NCI-H1092 (cell line): Measurements from ENCODE around the gene RNF11.
"Not testable (repeated sequence)": the region's sequence is repeated elsewhere in the genome, so short reads cannot be mapped to it uniquely, and the experiment has no call there.

ENCODE experiments used
- DNase-seq: peaks from one replicate; lab custom pipeline; 2025; lab: John Stamatoyannopoulos, UW

Gene RNF11

GRCh38 chr1:51228471-51228870 is 7.6 kb upstream of the RNF11 start:
- not testable (repeated sequence) for DNase-seq

GRCh38 chr1:51230501-51231078 is 5.5 kb upstream of the RNF11 start:
- no peak for DNase-seq

GRCh38 chr1:51231120-51231519 is 5.0 kb upstream of the RNF11 start:
- DNase-seq: no peak

DNA sequence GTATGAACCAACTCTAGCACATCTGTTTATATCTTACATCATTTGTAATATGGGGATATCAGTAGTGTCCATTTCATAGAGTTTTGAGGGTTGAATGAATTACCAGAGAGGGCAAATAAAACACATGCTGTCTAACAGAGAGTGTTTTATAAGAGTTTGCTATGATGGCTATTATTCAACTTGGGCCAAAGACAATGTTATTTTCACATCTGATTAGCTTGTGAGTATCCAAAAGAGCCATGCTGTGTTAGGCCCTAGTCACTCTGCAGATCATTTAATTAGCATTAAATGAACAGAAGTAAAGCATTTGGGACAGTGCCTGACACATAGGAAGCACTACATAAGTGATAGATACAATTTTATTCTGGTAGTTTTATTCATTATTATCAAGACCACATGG is 4.2 kb upstream of the RNF11 start:
- no peak for DNase-seq

DNA sequence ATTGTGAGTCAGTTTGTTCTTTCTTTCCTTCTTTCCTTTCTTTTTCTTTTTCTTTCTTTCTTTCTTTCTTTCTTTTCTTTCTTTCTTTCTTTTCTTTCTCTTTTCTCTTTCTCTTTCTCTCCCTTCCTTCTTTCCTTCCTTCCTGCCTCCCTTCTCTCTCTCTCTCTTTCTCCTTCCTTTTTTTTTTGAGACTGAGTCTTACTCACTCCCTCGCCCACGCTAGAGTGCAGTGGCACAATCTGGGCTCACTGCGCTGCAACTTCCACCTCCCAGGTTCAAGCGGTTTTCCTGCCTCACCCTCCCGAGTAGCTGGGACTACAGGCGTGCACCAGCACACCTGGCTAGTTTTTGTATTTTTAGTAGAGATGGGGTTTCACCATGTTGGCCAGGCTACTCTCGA is 1.8 kb upstream of the RNF11 start:
- DNase-seq: not testable (repeated sequence)

DNA sequence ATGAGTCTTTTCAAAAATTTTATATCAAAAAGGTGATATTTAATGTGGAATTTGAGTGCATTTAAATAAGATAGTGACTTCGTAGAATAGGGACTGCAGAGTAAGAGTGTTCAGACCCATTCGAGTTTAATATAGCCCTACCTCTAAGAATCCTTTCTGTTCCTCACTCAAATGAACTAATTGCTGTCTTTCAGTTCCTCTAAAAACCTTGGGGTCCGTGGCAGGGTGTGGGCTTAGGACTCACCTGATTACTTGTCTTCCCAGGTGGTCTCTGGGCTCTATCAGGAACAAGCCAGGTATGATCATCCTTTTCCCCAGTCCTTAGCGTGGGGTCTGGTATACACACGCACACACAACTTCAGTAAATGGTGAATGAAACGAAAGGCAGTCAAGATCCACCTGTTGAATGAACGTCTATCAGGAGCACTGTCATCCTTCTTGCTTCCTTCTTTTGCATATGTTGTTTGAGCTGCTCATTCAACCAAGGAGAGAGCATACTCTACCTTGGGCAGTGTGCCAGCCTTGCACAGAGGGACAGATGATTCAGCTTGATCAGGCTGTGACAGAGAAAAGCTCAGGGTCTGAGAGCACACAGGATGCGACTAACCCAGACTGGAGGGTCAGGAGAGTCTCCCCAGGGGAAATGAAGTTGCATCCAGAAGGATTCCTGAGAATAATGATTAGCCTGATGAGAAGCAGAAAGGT is 1.2 kb upstream of the RNF11 start:
- peak; percentile 77 for DNase-seq

GRCh38 chr1:51236531-51237350 is 668 bp downstream of the RNF11 start:
- no peak for DNase-seq

GRCh38 chr1:51237351-51238033 is 1.4 kb downstream of the RNF11 start:
- DNase-seq: no peak

DNA sequence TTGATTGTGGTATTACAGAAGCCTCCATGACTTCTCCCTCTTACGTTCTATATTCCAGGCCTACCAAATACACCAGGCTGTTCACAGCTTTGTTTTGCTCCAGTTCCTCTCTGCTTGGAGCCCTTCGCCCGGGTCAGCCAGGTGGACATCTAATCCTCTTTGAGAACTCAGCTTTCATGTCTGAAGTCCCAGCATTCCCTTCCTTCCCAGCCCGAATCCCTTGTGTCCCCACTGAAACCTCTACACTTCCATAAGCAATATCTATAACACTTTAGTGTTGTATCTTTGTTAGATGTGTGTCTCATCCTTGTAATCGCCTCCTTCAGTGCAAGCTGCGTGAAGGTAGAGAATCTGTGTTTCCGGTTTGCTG is 1.9 kb downstream of the RNF11 start:
- no peak for DNase-seq

DNA sequence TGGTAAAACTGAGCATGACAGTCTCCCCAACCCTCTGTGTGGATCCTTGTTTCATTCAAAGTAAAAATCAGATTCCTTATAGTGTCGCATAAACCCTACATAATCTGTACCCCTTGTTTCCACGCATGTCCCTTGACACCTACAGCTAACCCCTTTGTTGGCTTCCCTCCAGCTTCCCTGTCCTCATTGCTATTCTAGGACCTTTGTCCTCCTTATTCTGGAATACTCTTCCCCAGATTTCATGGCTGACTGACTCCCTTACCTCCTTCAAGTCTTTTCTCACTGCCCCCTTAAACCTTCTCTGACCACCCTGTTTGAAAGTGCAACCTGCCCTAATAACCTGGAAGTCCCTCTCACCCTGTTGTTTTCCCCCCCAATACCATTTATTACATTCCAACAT is 4.0 kb downstream of the RNF11 start:
- no peak for DNase-seq

GRCh38 chr1:51241119-51241518 is 5.0 kb downstream of the RNF11 start:
- DNase-seq: no peak

DNA sequence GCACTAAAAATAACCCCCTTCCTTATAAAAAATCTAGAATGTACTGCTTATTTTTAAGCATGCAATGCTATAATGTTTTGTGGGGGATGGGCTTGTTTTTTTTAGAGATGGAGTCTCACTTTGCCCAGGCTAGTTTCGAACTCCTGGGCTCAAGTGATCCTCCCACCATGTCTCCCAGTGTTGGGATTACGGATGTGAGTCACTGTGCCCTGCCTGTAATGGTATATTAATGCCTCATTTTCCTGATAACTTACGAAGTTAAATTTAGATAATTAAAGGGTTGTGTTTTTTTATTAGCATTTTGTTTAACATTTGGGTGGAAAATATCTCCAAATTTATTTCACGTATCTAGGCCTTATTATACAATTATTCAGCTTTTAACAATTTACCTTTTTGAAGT is 6.5 kb downstream of the RNF11 start:
- no peak for DNase-seq

GRCh38 chr1:51247022-51247421 is 10.9 kb downstream of the RNF11 start:
- DNase-seq: no peak

GRCh38 chr1:51247499-51247898 is 11.4 kb downstream of the RNF11 start:
- DNase-seq: no peak

- no peak for DNase-seq
Measured at GRCh38 chr1:51249445-51249844, 13.4 kb downstream of the RNF11 start.

- DNase-seq: not testable (repeated sequence)
Measured at GRCh38 chr1:51250729-51251128, 14.7 kb downstream of the RNF11 start.

GRCh38 chr1:51251165-51251564 is 15.1 kb downstream of the RNF11 start:
- not testable (repeated sequence) for DNase-seq

- no peak for DNase-seq
Measured at GRCh38 chr1:51252366-51252765, 16.3 kb downstream of the RNF11 start.

- no peak for DNase-seq
Measured at GRCh38 chr1:51253691-51254090, 17.6 kb downstream of the RNF11 start.

- no peak for DNase-seq
Measured at GRCh38 chr1:51255331-51255730, 19.3 kb downstream of the RNF11 start.

- no peak for DNase-seq
Measured at GRCh38 chr1:51263147-51263877, 27.2 kb downstream of the RNF11 start.

DNA sequence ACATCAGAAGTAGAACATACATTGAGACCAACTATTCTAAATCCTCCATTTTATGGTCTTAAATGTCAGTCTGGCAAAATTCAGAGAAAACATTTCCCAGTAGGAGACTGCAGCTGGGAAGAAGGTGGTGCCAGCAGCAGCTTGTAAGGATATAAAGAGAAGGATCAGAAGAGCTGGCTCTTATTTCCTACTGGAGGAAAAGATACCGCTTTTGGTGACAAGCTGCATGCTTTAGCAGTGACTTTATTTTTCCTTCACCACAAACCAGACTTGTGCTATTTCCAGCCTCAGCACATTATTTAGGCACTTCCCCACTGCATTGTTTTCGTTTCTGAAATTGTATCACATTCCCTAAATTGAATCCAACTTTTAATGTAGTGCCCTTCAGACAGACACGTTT is 28.4 kb downstream of the RNF11 start:
- no peak for DNase-seq
